WTC11 (cell line): ENCODE results near the gene CCDC137.

Experiments used
- CBFB ChIP-seq: sonication (generic); formaldehyde crosslinking; IDR thresholded peaks from 2 replicates; pipeline ENCODE4 v1.8.1; 2022; ENCODE audit warnings: mild to moderate bottlenecking, low read depth, missing genetic modification reagents
- IRF2 ChIP-seq: sonication (generic); formaldehyde crosslinking; IDR thresholded peaks from 2 replicates; pipeline ENCODE4 v1.8.0; 2022; ENCODE audit warnings: low read depth, missing genetic modification reagents, borderline replicate concordance
- NR2C2 ChIP-seq: sonication (generic); formaldehyde crosslinking; IDR thresholded peaks from 2 replicates; pipeline ENCODE4 v1.8.0; 2022; ENCODE audit warnings: mild to moderate bottlenecking, missing genetic modification reagents
- ZNF121 ChIP-seq: sonication (generic); formaldehyde crosslinking; IDR thresholded peaks from 2 replicates; pipeline ENCODE4 v1.8.0; 2023; ENCODE audit warnings: missing genetic modification reagents
- TF ChIP-seq, protein P1 (sequence below): sonication (generic); formaldehyde crosslinking; IDR thresholded peaks from 2 replicates; pipeline ENCODE4 v1.8.1; 2023; ENCODE audit warnings: mild to moderate bottlenecking, missing genetic modification reagents
- TF ChIP-seq, protein P2 (sequence below): fragments of 200-600 bp; IDR thresholded peaks from 2 replicates; pipeline ENCODE4 v1.8.0; 2022; ENCODE audit warnings: antibody characterized with exemption

DNA sequence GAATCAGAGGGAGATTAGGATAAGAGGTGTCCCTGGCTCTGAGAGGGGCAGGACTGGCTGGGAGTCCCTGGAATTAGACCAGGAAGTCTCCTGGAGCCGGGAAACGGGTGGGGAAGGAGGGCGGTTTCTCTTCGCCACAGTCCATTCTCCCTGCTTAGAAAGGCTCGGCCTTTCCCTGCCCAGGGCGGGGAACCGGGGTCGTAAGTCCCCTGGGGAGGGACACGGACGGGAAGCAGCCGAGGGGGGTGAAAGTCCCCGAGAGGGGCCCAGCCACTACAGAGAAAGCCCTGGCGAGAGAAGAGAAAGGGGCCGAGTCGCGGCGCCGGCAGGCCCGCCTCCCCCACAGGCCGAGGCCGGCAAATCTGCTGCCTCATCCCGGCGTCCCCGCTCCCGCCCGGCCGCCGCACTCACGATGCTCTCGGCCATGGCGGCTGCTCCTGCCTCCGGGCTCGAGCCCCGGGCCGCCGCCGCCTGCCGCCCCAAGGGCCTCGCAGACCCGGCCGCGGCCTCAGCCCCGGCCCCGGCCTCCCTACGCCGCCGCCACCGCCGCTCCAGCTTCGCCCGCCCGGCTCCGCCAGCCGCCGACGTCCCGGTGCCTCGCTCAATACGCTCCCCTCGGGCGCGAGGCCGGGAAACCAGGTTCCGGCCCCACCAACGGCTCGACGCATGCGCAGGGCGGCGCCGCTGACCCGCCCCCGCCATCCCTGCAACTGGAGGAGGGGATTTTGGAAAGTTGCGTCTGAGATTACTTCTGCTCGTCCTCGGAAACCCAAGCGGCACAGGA is 29.8 kb upstream of the CCDC137 start, which contains the start of the genes NPLOC4 and TSPAN10:
- 0 out of 2 replicates have a peak, but pooled peaks have one; percentile 45 for TF ChIP-seq IRF2 (CRISPR knock-in tag)
- TF ChIP-seq, protein P1, sequence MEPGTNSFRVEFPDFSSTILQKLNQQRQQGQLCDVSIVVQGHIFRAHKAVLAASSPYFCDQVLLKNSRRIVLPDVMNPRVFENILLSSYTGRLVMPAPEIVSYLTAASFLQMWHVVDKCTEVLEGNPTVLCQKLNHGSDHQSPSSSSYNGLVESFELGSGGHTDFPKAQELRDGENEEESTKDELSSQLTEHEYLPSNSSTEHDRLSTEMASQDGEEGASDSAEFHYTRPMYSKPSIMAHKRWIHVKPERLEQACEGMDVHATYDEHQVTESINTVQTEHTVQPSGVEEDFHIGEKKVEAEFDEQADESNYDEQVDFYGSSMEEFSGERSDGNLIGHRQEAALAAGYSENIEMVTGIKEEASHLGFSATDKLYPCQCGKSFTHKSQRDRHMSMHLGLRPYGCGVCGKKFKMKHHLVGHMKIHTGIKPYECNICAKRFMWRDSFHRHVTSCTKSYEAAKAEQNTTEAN: 0 out of 2 replicates have a peak, but pooled peaks have one; percentile 56
- TF ChIP-seq, protein P2, sequence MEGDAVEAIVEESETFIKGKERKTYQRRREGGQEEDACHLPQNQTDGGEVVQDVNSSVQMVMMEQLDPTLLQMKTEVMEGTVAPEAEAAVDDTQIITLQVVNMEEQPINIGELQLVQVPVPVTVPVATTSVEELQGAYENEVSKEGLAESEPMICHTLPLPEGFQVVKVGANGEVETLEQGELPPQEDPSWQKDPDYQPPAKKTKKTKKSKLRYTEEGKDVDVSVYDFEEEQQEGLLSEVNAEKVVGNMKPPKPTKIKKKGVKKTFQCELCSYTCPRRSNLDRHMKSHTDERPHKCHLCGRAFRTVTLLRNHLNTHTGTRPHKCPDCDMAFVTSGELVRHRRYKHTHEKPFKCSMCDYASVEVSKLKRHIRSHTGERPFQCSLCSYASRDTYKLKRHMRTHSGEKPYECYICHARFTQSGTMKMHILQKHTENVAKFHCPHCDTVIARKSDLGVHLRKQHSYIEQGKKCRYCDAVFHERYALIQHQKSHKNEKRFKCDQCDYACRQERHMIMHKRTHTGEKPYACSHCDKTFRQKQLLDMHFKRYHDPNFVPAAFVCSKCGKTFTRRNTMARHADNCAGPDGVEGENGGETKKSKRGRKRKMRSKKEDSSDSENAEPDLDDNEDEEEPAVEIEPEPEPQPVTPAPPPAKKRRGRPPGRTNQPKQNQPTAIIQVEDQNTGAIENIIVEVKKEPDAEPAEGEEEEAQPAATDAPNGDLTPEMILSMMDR: no peak
- peak; percentile 95 for TF ChIP-seq CBFB
- no peak for TF ChIP-seq ZNF121 (CRISPR knock-in tag)
- no peak for TF ChIP-seq NR2C2
